HG02870 (cell line): Measurements from ENCODE around the gene AHCYL1.
A peak's percentile ranks its signal among the peaks of the same experiment; 100 is the strongest.
"Not testable (repeated sequence)": the region's sequence is repeated elsewhere in the genome, so short reads cannot be mapped to it uniquely, and the experiment has no call there.

Experiments used
- ATAC-seq: cut with Tn5 transposase; IDR thresholded peaks from one replicate; pipeline ENCODE4 v1.9.1; 2021; ENCODE audit warnings: mild to moderate bottlenecking, moderate library complexity; ENCODE audit not compliant: unreplicated experiment

The AHCYL1 gene

GRCh38 chr1:109996476-109996875 is 11.9 kb downstream of the AHCYL1 start:
- ATAC-seq: no peak

- no peak for ATAC-seq
Observed at GRCh38 chr1:109997204-109997866, 12.8 kb downstream of the AHCYL1 start.

GRCh38 chr1:109997867-109998229 is 13.3 kb downstream of the AHCYL1 start:
- ATAC-seq: no peak

- ATAC-seq: no peak
Observed at GRCh38 chr1:110002695-110003094, 18.1 kb downstream of the AHCYL1 start.

- ATAC-seq: no peak
Observed at GRCh38 chr1:110003747-110004428, 19.3 kb downstream of the AHCYL1 start.

GRCh38 chr1:110004583-110004982 is 20.0 kb downstream of the AHCYL1 start:
- no peak for ATAC-seq

GRCh38 chr1:110005971-110006370 is 21.4 kb downstream of the AHCYL1 start:
- ATAC-seq: no peak

GRCh38 chr1:110006516-110006915 is 22.0 kb downstream of the AHCYL1 start:
- no peak for ATAC-seq

- no peak for ATAC-seq
Observed at GRCh38 chr1:110007046-110007830, 22.7 kb downstream of the AHCYL1 start.

GRCh38 chr1:110008971-110009565 is 24.5 kb downstream of the AHCYL1 start:
- no peak for ATAC-seq

GRCh38 chr1:110011527-110012041 is 27.0 kb downstream of the AHCYL1 start:
- ATAC-seq: peak; percentile 94

- ATAC-seq: peak; percentile 50
Observed at GRCh38 chr1:110012100-110012780, 27.7 kb downstream of the AHCYL1 start.

- ATAC-seq: no peak
Observed at GRCh38 chr1:110017792-110018191, 33.2 kb downstream of the AHCYL1 start.

- no peak for ATAC-seq
Observed at GRCh38 chr1:110018396-110018795, 33.8 kb downstream of the AHCYL1 start.

- ATAC-seq: no peak
Observed at GRCh38 chr1:110019770-110020169, 35.2 kb downstream of the AHCYL1 start.

GRCh38 chr1:110021285-110021684 is 36.7 kb downstream of the AHCYL1 start:
- ATAC-seq: no peak

- no peak for ATAC-seq
Observed at GRCh38 chr1:110024613-110025012, 40.0 kb downstream of the AHCYL1 start.

GRCh38 chr1:110030687-110031086 is 46.1 kb downstream of the AHCYL1 start:
- ATAC-seq: not testable (repeated sequence)

- no peak for ATAC-seq
Observed at GRCh38 chr1:110032327-110032726, 47.8 kb downstream of the AHCYL1 start.

- ATAC-seq: no peak
Observed at GRCh38 chr1:110033421-110033820, 48.9 kb downstream of the AHCYL1 start.

GRCh38 chr1:110034040-110034450 is 49.5 kb downstream of the AHCYL1 start:
- no peak for ATAC-seq
